GM12872 (cell line): Measurements from ENCODE around the gene OR2B6.

Experiments used
- CTCF ChIP-seq: IDR thresholded peaks from 3 replicates; pipeline ENCODE4 v1.5.1; 2011; ENCODE audit warnings: low read depth, mild to moderate bottlenecking, low read length, moderate library complexity; ENCODE audit not compliant: insufficient read depth

Gene OR2B6

GRCh38 chr6:28001351-28001750 lies 44.3 kb downstream of the OR2B6 start:
- TF ChIP-seq CTCF: no peak

- no peak for TF ChIP-seq CTCF
Observed at GRCh38 chr6:28001751-28002150, 44.7 kb downstream of the OR2B6 start.

GRCh38 chr6:28002161-28002560 lies 45.1 kb downstream of the OR2B6 start:
- TF ChIP-seq CTCF: no peak

- no peak for TF ChIP-seq CTCF
Observed at GRCh38 chr6:28003059-28003458, 46.0 kb downstream of the OR2B6 start.

- no peak for TF ChIP-seq CTCF
Observed at GRCh38 chr6:28003661-28004060, 46.6 kb downstream of the OR2B6 start.

GRCh38 chr6:28004350-28005151 lies 47.5 kb downstream of the OR2B6 start:
- TF ChIP-seq CTCF: no peak

- no peak for TF ChIP-seq CTCF
Observed at GRCh38 chr6:28005152-28005890, 48.3 kb downstream of the OR2B6 start.
